Measurements from ENCODE around the gene TTC13.

DNA sequence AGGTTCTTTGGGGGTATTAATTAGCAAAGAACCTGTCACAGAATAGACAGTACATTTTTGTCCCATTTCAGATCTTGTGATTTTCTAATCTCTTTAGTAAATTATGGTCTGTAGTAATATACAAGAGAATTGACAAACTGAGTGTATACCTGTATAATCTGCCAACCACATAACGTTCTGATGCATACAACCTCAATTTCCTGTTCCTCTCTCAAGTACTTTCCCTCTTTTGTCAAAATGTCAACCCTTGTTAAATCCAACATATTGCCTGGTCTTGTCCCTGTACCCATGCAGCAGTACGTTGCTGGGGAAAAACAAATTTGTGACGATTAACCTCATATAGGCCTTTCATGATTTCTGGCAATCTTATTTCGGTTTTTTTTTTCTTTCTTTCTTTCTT, 1.3 kb upstream of the TTC13 start:
- TF ChIP-seq, protein P1, sequence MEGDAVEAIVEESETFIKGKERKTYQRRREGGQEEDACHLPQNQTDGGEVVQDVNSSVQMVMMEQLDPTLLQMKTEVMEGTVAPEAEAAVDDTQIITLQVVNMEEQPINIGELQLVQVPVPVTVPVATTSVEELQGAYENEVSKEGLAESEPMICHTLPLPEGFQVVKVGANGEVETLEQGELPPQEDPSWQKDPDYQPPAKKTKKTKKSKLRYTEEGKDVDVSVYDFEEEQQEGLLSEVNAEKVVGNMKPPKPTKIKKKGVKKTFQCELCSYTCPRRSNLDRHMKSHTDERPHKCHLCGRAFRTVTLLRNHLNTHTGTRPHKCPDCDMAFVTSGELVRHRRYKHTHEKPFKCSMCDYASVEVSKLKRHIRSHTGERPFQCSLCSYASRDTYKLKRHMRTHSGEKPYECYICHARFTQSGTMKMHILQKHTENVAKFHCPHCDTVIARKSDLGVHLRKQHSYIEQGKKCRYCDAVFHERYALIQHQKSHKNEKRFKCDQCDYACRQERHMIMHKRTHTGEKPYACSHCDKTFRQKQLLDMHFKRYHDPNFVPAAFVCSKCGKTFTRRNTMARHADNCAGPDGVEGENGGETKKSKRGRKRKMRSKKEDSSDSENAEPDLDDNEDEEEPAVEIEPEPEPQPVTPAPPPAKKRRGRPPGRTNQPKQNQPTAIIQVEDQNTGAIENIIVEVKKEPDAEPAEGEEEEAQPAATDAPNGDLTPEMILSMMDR (IDR thresholded peaks at IDR 0.05) = no peak
- TF ChIP-seq EZH2 (IDR thresholded peaks at IDR 0.05) = no peak
